Activated CD4-positive, alpha-beta memory T cell treated with anti-CD3 and anti-CD28 coated beads for 36 hours (primary cell): ENCODE data around the gene DHX36. TPM values are rescaled to one million over a fixed set of nuclear protein-coding genes. Genes with fewer than 3 reads are reported as not detected.

Source experiments
- CTCF ChIA-PET: fragments of 350-600 bp; sonication (Branson Sonifier 250); formaldehyde crosslinking; loops from one replicate; lab custom pipeline; 2021; ENCODE audit warnings: antibody characterized with exemption, inconsistent platforms; lab: Charles Lee
- POLR2A ChIA-PET: fragments of 350-600 bp; sonication (Branson Sonifier 250); formaldehyde crosslinking; loops from one replicate; lab custom pipeline; 2021; ENCODE audit warnings: antibody characterized with exemption; lab: Charles Lee
- DNase-seq: peaks from one replicate; pipeline ENCODE4 v3.0.0-alpha.2; 2020
- H3K27ac Mint-ChIP-seq: one replicate; pipeline ENCODE4 v1.8.0; 2021; ENCODE audit warnings: mixed read lengths
- H3K27me3 Mint-ChIP-seq: one replicate; pipeline ENCODE4 v1.8.0; 2021; ENCODE audit warnings: mixed read lengths
- H3K36me3 Mint-ChIP-seq: one replicate; pipeline ENCODE4 v1.8.0; 2021; ENCODE audit warnings: mixed read lengths
- H3K4me1 Mint-ChIP-seq: one replicate; pipeline ENCODE4 v1.8.0; 2021; ENCODE audit warnings: low read depth, mixed read lengths
- H3K4me3 Mint-ChIP-seq: one replicate; pipeline ENCODE4 v1.8.0; 2021; ENCODE audit warnings: mild to moderate bottlenecking, mixed read lengths
- H3K9me3 Mint-ChIP-seq: one replicate; pipeline ENCODE4 v1.8.0; 2021; ENCODE audit warnings: mixed read lengths
- intact Hi-C: fragments of 100-400 bp; cut with micrococcal nuclease; formaldehyde crosslinking; loops from one replicate; pipeline ENCODE4 v1.15.1; 2023
- total RNA-seq, 2 experiments: library from RNA; stranded (reverse); gene quantifications; one replicate each; pipeline ENCODE4 v1.2.3, GENCODE V29; 2021

DHX36 gene
- total RNA-seq, 2 experiments from 2014 or later, result 65.5 to 71.1 TPM

DNA sequence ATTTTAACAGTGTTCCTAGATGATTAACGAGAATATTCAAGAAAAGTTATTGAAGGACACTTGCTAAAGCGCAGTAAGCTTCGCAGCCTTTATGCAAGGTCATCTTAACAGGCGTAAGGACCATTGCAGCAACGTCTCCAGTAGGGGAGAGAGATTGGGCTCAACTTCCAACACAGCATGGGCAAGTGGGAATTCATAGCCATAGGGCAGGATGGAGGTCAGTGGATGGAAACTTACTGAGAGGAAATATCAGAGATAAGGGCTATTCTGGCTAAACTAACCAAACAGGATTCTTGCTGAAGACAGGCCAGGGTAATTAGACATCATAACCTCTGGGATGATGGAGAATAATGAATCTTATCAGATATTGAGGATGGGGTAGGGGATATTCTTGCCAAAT is 82.8 kb downstream of the DHX36 start:
- POLR2A ChIA-PET, result no interaction called here
- Mint-ChIP-seq H3K9me3 (no peaks in the 10 kb centered on the region), H3K27me3 (peaks cover 14% of the 10 kb centered on the region), H3K4me3 (no peak overlapping the region), H3K36me3 (peaks cover 3% of the 10 kb centered on the region), H3K27ac (no peak overlapping the region), H3K4me1 (peaks cover 16% of the 10 kb centered on the region)
- CTCF ChIA-PET, result interaction anchor here (0.7 to 0.8 kb wide), 2 partner anchors 9 to 12 kb away, joined by 3 to 5 read pairs; no protein-coding TSS in a partner anchor
- intact Hi-C loops, result no loop called here
- DNase-seq, result no peak

DNA sequence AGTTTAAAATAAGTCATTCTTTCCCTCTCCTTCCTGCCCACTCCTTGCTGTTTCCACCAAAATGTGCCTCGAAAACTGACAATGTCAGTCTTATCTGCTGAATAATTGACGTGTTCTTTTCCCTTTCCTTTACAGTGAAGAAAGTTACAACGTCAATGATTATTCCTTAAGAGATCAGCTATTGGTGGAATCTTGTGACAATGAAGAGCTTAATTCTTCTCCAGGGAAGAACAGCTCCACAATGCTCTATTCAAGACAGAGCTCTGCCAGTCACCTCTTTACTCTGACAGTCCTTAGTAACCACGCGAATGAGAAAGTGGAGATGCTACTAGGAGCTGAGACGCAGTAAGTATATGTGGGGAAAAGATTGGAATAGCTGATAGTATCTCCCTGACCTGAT is 84.1 kb downstream of the DHX36 start:
- no peaks in the 10 kb centered on the region for H3K9me3 Mint-ChIP-seq
- peaks cover 16% of the 10 kb centered on the region for H3K27me3 Mint-ChIP-seq
- H3K4me3 Mint-ChIP-seq, result no peak overlapping the region
- H3K27ac Mint-ChIP-seq, result no peak overlapping the region
- intact Hi-C loops, result no loop called here
- no peak for DNase-seq
- ChIA-PET POLR2A (no interaction called here), CTCF (no interaction called here)
- peaks cover 17% of the 10 kb centered on the region for H3K4me1 Mint-ChIP-seq
- H3K36me3 Mint-ChIP-seq, result peaks cover 2% of the 10 kb centered on the region

DNA sequence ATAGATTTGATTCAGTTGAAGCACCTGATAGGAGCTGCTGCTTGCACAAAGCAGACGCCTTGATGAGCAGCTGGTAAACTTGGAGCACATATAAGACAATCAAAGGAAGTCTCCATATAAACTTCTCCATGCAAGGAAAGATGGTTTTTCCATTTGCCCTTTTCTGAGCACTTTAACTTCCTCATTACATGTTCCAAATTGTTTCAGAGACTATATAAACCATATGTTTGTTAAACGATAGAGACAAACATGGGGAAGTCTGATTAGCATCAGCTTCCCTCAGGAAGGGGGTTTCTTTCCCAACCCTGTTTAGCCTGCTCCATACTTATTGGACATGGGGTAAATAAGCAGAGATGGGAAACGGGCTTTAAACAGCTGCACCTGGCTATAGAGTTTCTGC is 88.0 kb downstream of the DHX36 start:
- Mint-ChIP-seq H3K4me1 (peaks cover 13% of the 10 kb centered on the region), H3K27ac (no peak overlapping the region), H3K36me3 (no peaks in the 10 kb centered on the region), H3K9me3 (no peaks in the 10 kb centered on the region), H3K4me3 (no peak overlapping the region), H3K27me3 (peaks cover 26% of the 10 kb centered on the region)
- intact Hi-C loops, result loop anchor here (2.0 to 10.0 kb wide), 5 partner anchors 194 to 1098 kb away; partner anchors contain the start of gene RAP2B
- CTCF ChIA-PET, result no interaction called here
- POLR2A ChIA-PET, result no interaction called here
- no peak for DNase-seq

DNA sequence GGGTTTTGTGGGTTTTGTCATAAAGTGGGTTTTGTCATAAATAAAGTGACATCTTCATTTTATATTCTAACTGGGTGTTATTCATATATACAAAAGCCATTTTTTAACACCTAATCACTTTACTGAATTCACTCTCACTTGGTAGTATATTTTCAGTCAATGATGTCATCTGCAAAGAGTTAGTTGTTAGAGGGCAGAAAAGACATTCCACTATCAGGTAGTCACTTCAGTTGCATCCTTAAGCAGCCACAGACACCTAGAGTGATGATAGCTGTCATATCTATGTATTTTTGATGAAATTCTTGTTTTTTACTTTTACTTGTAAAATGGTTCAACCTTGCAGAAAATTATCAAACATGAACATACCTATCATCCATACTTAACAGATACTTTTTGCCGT is 89.0 kb downstream of the DHX36 start:
- CTCF ChIA-PET, result no interaction called here

DNA sequence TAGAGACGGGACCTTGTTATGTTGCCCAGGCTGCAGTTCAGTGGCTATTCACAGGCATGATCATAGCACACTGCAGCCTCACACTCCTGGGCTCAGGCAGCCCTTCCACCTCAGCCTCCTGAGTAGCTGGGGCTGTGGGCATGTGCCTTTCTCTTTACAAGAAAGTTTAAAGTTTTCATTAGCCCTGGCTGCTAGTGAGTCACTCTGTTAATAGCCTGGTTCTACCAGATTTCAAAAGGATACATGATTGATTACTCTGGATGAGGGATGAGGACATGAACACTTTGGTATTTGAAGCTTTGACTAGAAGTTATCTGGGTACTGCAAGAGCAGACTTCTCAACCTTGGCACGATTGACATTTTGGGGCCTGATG is 95.1 kb downstream of the DHX36 start:
- Mint-ChIP-seq H3K27ac (no peak overlapping the region), H3K4me1 (peaks cover 3% of the 10 kb centered on the region), H3K36me3 (no peaks in the 10 kb centered on the region), H3K9me3 (no peaks in the 10 kb centered on the region), H3K27me3 (peaks cover 16% of the 10 kb centered on the region), H3K4me3 (no peak overlapping the region)
- intact Hi-C loops, result no loop called here
- ChIA-PET POLR2A (no interaction called here), CTCF (interaction anchor here (1.0 kb wide), 1 partner anchor 23 kb away, joined by 4 read pairs; no protein-coding TSS in a partner anchor)
- DNase-seq, result no peak

More for the DNA sequence above, 89.0 kb downstream of the DHX36 start:
- Mint-ChIP-seq H3K36me3 (no peaks in the 10 kb centered on the region), H3K9me3 (no peaks in the 10 kb centered on the region), H3K27ac (no peak overlapping the region), H3K4me3 (no peak overlapping the region), H3K4me1 (peaks cover 13% of the 10 kb centered on the region), H3K27me3 (peaks cover 24% of the 10 kb centered on the region)
- no peak for DNase-seq
- intact Hi-C loops, result loop anchor here (5.0 to 10.0 kb wide), 3 partner anchors 193 to 1071 kb away; partner anchors contain the start of gene RAP2B
- POLR2A ChIA-PET, result no interaction called here

DNA sequence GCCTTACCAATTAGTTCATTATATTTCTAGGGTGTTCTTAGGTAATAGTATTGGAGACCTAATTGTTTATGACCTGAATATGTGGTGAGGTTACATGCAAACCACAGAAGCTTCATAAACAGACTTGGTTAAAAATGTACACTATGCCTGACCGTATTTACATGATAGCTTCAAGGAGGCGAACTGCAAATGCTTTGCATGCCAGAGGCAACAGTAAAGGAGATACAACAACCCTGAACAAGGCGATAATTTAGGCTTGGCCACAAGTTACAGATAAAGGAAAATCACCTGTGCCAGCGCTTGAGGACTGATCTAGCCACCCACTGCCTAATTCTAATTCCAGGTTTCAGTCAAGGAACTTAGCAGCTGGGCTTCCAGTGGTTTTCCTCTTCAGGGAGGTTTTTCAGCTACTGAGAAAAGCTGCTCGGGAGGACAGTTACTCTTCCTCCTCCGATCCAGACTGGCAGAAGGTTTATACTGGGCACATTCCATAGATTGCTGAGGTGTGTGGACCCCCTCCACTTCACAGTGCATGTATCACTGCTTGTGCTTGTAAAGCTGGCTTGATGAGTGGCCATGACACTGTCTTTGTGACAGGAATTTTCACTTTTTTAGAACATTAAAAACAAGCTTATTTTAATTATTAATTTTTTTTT is 95.6 kb downstream of the DHX36 start:
- no peaks in the 10 kb centered on the region for H3K36me3 Mint-ChIP-seq
- H3K9me3 Mint-ChIP-seq, result no peaks in the 10 kb centered on the region
- DNase-seq, result no peak
- no peak overlapping the region for H3K27ac Mint-ChIP-seq
- no peak overlapping the region for H3K4me3 Mint-ChIP-seq
- POLR2A ChIA-PET, result no interaction called here
- peaks cover 3% of the 10 kb centered on the region for H3K4me1 Mint-ChIP-seq
- H3K27me3 Mint-ChIP-seq, result peaks cover 13% of the 10 kb centered on the region
- CTCF ChIA-PET, result interaction anchor here (0.6 to 1.0 kb wide), 3 partner anchors 24 to 865 kb away, joined by 3 to 4 read pairs (median 4); no protein-coding TSS in a partner anchor
- intact Hi-C loops, result no loop called here

DNA sequence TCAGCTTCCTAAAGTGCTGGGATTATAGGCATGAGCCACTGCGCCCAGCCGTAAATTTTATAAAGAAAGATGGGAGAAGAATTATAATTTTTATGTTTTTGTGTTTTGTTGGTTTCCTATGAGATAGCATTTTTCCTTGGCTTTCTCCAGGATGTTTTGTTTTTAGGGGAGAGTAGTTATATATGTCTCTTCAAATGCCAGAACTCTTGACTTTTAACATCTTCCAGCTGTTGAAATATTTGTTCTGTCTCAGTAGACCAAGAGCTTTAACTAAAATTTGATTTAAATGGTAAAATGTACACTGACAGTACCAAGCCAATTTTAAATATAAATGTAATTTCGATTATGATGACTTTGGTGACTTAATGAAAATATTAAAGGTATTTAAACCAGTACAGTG is 96.8 kb downstream of the DHX36 start:
- CTCF ChIA-PET, result no interaction called here
- intact Hi-C loops, result no loop called here
- Mint-ChIP-seq H3K4me1 (peaks cover 3% of the 10 kb centered on the region), H3K27ac (no peak overlapping the region), H3K4me3 (no peak overlapping the region), H3K27me3 (peaks cover 7% of the 10 kb centered on the region), H3K9me3 (no peaks in the 10 kb centered on the region), H3K36me3 (no peaks in the 10 kb centered on the region)
- POLR2A ChIA-PET, result no interaction called here
- no peak for DNase-seq

DNA sequence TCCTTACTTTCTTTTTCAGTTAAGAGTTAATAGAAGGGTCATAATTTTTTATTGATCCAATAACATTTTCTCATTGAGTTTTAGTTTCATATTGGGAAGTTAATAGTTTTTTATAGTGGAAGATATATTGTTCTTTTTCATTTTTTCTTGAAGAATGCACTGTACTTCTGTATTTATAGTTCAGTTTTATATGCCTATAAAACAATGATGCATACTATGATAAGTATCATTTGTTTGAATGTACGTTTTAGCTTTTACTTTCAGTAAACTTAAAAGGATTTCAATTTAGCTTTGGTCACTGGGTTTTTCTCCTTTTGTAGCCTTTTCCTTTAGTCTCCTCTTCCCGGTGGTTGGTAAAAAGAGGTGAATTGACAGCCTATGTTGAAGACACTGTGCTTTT is 98.8 kb downstream of the DHX36 start:
- Mint-ChIP-seq H3K9me3 (no peaks in the 10 kb centered on the region), H3K27me3 (peaks cover 7% of the 10 kb centered on the region), H3K4me1 (peaks cover 3% of the 10 kb centered on the region), H3K27ac (no peak overlapping the region), H3K36me3 (no peaks in the 10 kb centered on the region), H3K4me3 (no peak overlapping the region)
- intact Hi-C loops, result no loop called here
- ChIA-PET CTCF (interaction anchor here (0.7 to 1.4 kb wide), 2 partner anchors 27 to 28 kb away, joined by 3 read pairs; no protein-coding TSS in a partner anchor), POLR2A (interaction anchor here (1.8 kb wide), 1 partner anchor 12 kb away, joined by 4 read pairs; no protein-coding TSS in a partner anchor)
- no peak for DNase-seq

DNA sequence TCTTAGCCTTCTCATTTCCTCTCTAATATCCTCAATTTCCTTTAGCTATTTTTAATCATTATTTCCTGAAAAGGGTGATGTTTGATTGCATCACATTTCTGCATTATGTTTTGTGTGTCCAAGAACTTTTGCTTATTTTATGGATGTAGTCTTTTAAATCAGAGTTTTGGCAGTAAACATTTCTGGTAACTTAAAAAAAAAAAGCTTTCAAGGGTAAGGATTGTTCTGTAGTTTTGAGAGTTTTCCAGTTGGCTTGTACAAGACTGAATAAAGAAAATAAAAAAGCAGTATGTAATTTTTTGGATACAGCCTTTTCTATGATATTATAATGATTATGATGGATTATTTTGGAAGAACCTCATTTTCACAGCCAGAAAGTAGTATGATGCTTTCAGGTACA is 99.4 kb downstream of the DHX36 start:
- ChIA-PET POLR2A (interaction anchor here (1.8 kb wide), 1 partner anchor 13 kb away, joined by 4 read pairs; no protein-coding TSS in a partner anchor), CTCF (interaction anchor here (0.8 to 1.4 kb wide), 2 partner anchors 14 to 29 kb away, joined by 3 read pairs; no protein-coding TSS in a partner anchor)
- H3K27me3 Mint-ChIP-seq, result peaks cover 5% of the 10 kb centered on the region
- H3K27ac Mint-ChIP-seq, result no peak overlapping the region
- H3K4me1 Mint-ChIP-seq, result peaks cover 3% of the 10 kb centered on the region
- DNase-seq, result no peak
- intact Hi-C loops, result no loop called here
- H3K36me3 Mint-ChIP-seq, result no peaks in the 10 kb centered on the region
- H3K9me3 Mint-ChIP-seq, result no peaks in the 10 kb centered on the region
- H3K4me3 Mint-ChIP-seq, result no peak overlapping the region

DNA sequence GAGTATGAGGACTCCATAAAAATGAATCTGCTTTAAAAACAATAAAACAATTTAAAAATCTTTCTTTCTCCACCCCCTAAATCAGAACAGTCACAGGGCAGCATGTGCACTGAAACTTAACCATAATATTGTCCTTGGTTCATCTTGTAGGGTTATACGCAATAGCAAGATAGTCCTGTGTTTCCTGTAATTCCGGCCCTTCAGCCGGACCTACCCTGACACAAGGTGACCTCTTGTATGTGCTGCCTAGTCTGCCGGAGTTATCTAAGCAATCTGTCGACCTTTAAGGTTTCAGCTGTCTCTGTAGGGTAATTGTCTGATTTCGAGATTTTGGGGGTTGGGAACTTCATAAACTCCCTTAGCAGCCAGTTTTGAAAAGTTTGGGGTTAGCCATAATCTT is 99.9 kb downstream of the DHX36 start:
- Mint-ChIP-seq H3K4me1 (peaks cover 3% of the 10 kb centered on the region), H3K4me3 (no peak overlapping the region), H3K27ac (no peak overlapping the region), H3K36me3 (no peaks in the 10 kb centered on the region), H3K27me3 (peaks cover 5% of the 10 kb centered on the region), H3K9me3 (no peaks in the 10 kb centered on the region)
- POLR2A ChIA-PET, result interaction anchor here (1.8 kb wide), 1 partner anchor 13 kb away, joined by 4 read pairs; no protein-coding TSS in a partner anchor
- DNase-seq, result no peak
- CTCF ChIA-PET, result interaction anchor here (0.8 kb wide), 1 partner anchor 14 kb away, joined by 3 read pairs; no protein-coding TSS in a partner anchor
- intact Hi-C loops, result no loop called here

DNA sequence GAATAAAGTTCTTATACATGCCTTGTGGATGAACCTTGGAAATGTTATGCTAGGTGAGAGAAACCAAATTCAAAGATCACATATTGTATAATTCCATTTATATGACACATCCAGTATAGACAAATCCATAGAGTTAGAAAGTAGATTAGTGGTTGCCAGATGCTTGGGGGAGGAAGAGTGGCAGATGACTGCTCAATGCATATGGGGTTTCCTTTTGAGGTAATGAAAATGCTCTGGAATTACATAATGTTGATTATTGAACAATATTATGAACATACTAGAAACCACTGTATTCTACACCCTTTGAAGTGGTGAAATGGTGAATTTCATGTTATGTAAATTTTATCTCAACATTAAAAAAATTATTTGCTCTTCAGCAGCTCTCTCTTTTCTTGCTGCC is 100.8 kb downstream of the DHX36 start:
- Mint-ChIP-seq H3K36me3 (no peaks in the 10 kb centered on the region), H3K4me1 (peaks cover 3% of the 10 kb centered on the region), H3K4me3 (no peak overlapping the region), H3K27me3 (peaks cover 4% of the 10 kb centered on the region), H3K27ac (no peak overlapping the region), H3K9me3 (no peaks in the 10 kb centered on the region)
- ChIA-PET CTCF (interaction anchor here (0.7 kb wide), 1 partner anchor 29 kb away, joined by 3 read pairs; no protein-coding TSS in a partner anchor), POLR2A (no interaction called here)
- DNase-seq, result no peak
- intact Hi-C loops, result loop anchor here (1.0 kb wide), 1 partner anchor 14 kb away; no protein-coding TSS in a partner anchor
